Activated naive CD4-positive, alpha-beta T cell treated with anti-CD3 and anti-CD28 coated beads, Interleukin-2, amount 10 ng/mL, durations not matched to agents 7 days and 5 days (primary cell): ENCODE results near the gene PTRHD1.

Experiments used
- CTCF ChIA-PET: fragments of 350-600 bp; sonication (Branson Sonifier 250); formaldehyde crosslinking; loops from one replicate; lab custom pipeline; 2021; ENCODE audit warnings: antibody characterized with exemption; lab: Charles Lee
- DNase-seq: peaks from one replicate; pipeline ENCODE4 v3.0.0-alpha.2; 2020
- H3K27ac Mint-ChIP-seq: one replicate; pipeline ENCODE4 v1.8.0; 2021; ENCODE audit warnings: mild to moderate bottlenecking, moderate library complexity, mixed read lengths
- H3K27me3 Mint-ChIP-seq: one replicate; pipeline ENCODE4 v1.8.0; 2021; ENCODE audit warnings: mild to moderate bottlenecking, mixed read lengths
- H3K36me3 Mint-ChIP-seq: one replicate; pipeline ENCODE4 v1.8.0; 2021; ENCODE audit warnings: mixed read lengths
- H3K4me1 Mint-ChIP-seq: one replicate; pipeline ENCODE4 v1.8.0; 2021; ENCODE audit warnings: mixed read lengths
- H3K4me3 Mint-ChIP-seq: one replicate; pipeline ENCODE4 v1.8.0; 2021; ENCODE audit warnings: mild to moderate bottlenecking, moderate library complexity, mixed read lengths
- H3K9me3 Mint-ChIP-seq: one replicate; pipeline ENCODE4 v1.8.0; 2021; ENCODE audit warnings: mixed read lengths

The PTRHD1 gene

DNA sequence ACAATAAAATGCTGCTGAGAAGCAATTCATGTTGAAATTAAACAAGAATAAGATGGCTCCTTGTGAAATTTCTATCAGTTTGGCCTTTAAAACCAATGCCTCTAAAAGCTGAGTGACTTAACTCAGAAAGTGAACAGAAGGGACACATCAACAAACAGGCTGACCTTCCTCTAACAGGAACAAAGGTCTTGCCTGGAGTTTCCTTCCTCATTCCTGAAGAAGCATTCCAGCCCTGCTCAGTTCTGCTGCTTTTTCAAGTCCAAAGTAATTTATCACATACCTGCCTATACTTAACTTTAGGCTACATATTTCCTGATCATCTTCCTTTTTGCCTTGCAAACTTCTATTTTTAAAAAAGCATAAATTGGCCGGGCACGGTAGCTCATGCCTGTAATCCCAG, 14.1 kb downstream of the PTRHD1 start:
- CTCF ChIA-PET: interaction anchor here (0.9 to 1.6 kb wide), 2 partner anchors 13 to 166 kb away, joined by 3 to 5 read pairs; no protein-coding TSS in a partner anchor
- peaks cover 2% of the 10 kb centered on the region for H3K9me3 Mint-ChIP-seq
- H3K36me3 Mint-ChIP-seq: no peaks in the 10 kb centered on the region
- no peak overlapping the region for H3K4me3 Mint-ChIP-seq
- no peak for DNase-seq
- peaks cover 27% of the 10 kb centered on the region for H3K27me3 Mint-ChIP-seq
- no peak overlapping the region for H3K27ac Mint-ChIP-seq
- H3K4me1 Mint-ChIP-seq: no peaks in the 10 kb centered on the region

DNA sequence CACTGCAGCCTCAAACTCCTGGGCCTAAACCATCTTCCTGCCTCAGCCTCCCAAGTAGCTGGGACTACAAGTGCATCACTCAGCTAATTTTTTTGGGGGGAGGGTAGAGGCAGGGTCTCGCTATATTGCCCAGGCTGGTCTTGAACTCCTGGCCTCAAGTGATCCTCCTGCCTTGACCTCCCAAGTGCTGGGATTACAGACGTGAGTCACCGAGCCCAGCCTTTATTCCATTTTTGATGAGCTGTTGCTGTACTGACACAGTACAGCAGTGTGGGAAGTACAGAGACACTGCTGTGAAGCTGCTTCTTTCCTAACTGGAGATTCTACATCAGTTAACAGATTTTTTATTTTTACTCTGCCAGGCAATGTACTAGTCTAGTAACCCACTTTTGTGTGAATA, 18.8 kb downstream of the PTRHD1 start:
- CTCF ChIA-PET: no interaction called here
- H3K4me1 Mint-ChIP-seq: no peaks in the 10 kb centered on the region
- H3K9me3 Mint-ChIP-seq: no peaks in the 10 kb centered on the region
- peaks cover 7% of the 10 kb centered on the region for H3K36me3 Mint-ChIP-seq
- no peak overlapping the region for H3K4me3 Mint-ChIP-seq
- H3K27me3 Mint-ChIP-seq: peaks cover 17% of the 10 kb centered on the region
- H3K27ac Mint-ChIP-seq: no peak overlapping the region
- DNase-seq: no peak

DNA sequence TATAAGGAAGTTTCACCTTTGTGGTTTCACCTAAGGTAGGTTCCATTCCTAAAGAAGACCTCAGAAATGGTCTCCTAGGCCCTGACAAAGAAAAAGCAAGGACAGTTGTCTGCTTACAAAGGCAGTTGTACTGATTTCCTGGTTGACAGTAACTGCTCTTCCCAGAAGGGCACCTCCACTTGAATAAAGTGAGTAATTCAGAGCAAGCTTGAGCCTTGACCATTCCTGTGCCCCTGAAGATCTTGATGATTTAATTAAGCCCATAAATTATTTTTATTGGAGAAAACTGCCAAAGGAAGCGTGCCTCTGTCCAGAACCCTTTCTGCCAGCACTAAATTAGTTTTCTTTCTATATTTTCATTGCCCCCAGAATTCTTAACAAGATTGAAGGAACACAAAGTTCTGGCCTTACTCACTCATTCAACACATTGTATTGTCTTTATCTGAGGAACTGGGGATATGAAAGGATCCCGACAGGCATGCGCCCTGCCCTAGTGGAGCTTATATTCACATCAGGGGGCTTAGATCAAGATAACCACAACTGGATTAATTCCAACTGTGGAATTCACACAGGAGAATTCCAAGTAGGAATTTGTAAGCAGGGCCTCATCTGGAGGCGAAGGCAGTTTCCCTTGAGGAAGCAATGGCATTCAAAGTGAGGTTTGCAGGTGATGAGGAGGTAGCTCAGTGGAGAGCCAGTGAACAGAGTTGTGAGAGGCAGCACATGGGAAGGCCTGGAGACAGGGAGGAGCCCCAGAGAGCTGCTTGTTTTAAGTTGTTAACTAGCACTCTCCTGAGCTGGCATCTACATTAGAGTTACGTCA, 21.2 kb downstream of the PTRHD1 start:
- CTCF ChIA-PET: no interaction called here

DNA sequence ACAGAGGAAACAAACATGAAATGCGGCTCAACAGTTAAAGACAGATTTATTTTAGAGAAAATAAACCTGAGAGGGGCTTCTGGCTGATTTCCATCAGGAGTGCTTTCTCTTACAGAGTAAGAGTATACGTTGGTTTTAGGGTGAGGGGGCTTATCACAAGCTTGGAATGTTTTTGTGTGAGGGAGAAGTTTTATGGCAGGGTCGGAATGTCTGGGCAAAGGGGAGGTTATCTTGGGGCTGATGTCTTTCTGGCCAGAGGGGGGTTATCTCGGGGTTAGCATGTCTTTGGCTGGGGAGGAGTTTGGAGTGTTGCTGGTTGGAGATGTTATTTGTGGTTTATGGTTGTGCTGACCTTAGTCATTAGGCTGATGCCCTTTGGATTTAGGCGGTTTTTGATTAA, 22.1 kb downstream of the PTRHD1 start:
- Mint-ChIP-seq H3K36me3 (peaks cover 16% of the 10 kb centered on the region), H3K4me3 (no peak overlapping the region), H3K9me3 (no peaks in the 10 kb centered on the region), H3K4me1 (peaks cover 8% of the 10 kb centered on the region), H3K27ac (no peak overlapping the region), H3K27me3 (peaks cover 2% of the 10 kb centered on the region)
- DNase-seq: no peak
- CTCF ChIA-PET: no interaction called here

More for the DNA sequence above, 21.2 kb downstream of the PTRHD1 start:
- Mint-ChIP-seq H3K9me3 (no peaks in the 10 kb centered on the region), H3K27ac (no peak overlapping the region), H3K4me1 (no peaks in the 10 kb centered on the region), H3K36me3 (peaks cover 11% of the 10 kb centered on the region), H3K27me3 (peaks cover 9% of the 10 kb centered on the region), H3K4me3 (no peak overlapping the region)
- DNase-seq: no peak

DNA sequence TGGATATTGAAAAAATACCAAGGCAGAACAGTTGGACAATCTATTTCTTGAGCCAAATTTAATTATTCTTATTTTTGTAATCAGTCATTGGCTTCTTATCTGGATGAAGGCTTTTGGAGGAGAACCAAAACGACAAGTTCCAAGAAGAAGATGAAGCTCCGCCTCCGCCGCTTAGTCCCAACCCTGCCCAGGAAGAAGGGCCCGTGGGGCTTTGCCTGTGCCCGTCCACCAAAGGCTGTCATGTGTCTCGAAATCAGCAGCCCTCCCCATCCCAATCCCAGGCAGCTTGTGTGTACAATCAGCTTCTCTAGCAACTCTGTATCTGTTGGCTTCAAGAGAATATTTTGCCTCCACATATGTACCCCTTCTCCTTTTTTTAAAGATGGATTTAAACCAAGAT, 24.6 kb downstream of the PTRHD1 start:
- H3K27me3 Mint-ChIP-seq: no peaks in the 10 kb centered on the region
- no peak for DNase-seq
- peaks cover 10% of the 10 kb centered on the region for H3K4me1 Mint-ChIP-seq
- H3K27ac Mint-ChIP-seq: no peak overlapping the region
- CTCF ChIA-PET: no interaction called here
- H3K36me3 Mint-ChIP-seq: peaks cover 16% of the 10 kb centered on the region
- H3K4me3 Mint-ChIP-seq: no peak overlapping the region
- H3K9me3 Mint-ChIP-seq: no peaks in the 10 kb centered on the region

DNA sequence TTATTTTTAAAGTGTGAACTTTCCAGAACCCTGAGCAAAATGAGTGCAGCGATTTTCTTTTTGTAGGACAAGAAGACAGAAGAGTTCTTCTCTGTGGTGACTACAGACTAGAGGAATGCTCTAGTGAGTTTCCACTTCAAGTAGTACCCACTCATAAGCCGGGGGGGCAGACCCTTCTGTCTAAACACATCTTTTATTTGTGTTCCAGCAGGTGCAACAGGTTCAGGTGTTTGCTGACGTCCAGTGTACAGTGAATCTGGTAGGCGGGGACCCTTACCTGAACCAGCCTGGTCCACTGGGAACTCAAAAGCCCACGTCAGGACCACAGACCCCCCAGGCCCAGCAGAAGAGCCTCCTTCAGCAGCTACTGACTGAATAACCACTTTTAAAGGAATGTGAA, 25.2 kb downstream of the PTRHD1 start:
- H3K36me3 Mint-ChIP-seq: peaks cover 16% of the 10 kb centered on the region
- DNase-seq: no peak

DNA sequence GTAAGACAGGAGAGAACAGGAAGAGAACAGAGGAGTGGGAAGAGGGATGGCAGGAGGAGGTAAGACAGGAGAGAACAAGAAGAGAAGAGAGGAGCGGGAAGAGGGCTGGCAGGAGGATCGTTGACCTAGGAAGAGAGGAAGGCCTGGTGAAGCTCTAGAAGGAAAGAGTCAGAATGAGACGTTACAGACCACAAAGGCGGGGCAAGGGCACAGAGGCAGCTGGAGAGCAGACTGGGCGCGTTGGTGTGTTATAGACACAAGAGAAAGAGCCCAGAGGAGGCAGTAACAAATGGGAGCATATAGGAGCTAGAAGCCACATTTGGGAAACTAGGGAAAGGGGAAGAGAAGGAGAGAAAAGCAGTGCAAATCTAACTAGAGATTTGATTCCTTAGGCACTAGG, 26.6 kb downstream of the PTRHD1 start:
- peak overlapping the region; percentile 9 for H3K27ac Mint-ChIP-seq

More for the DNA sequence above, 25.2 kb downstream of the PTRHD1 start:
- Mint-ChIP-seq H3K27me3 (no peaks in the 10 kb centered on the region), H3K4me3 (no peak overlapping the region), H3K27ac (no peak overlapping the region), H3K4me1 (peaks cover 10% of the 10 kb centered on the region), H3K9me3 (no peaks in the 10 kb centered on the region)
- CTCF ChIA-PET: no interaction called here

DNA sequence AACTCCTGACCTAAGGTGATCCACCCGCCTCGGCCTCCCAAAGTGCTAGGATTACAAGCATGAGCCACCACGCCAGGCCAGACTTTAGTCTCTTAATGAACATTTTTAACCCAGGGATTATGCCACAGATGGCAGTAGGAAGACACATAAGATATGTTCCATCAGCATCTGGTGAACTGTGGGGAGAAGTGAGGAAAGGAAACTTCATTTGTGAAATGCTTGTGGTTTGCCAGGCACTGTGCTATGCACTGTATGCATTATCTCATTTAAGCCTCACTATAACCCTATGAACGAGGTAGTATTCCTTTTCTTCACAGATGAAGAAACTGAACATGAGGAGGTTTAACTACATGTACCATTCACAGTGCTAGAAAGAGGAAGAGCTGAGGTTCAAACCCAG, 29.3 kb downstream of the PTRHD1 start:
- Mint-ChIP-seq H3K27ac (no peak overlapping the region), H3K4me1 (peaks cover 10% of the 10 kb centered on the region), H3K9me3 (no peaks in the 10 kb centered on the region), H3K4me3 (no peak overlapping the region), H3K27me3 (no peaks in the 10 kb centered on the region), H3K36me3 (peaks cover 14% of the 10 kb centered on the region)
- CTCF ChIA-PET: no interaction called here
- no peak for DNase-seq

More for the DNA sequence above, 26.6 kb downstream of the PTRHD1 start:
- no peak for DNase-seq
- no peak overlapping the region for H3K4me3 Mint-ChIP-seq
- CTCF ChIA-PET: no interaction called here
- H3K27me3 Mint-ChIP-seq: no peaks in the 10 kb centered on the region
- no peaks in the 10 kb centered on the region for H3K9me3 Mint-ChIP-seq
- peaks cover 10% of the 10 kb centered on the region for H3K4me1 Mint-ChIP-seq
- peaks cover 16% of the 10 kb centered on the region for H3K36me3 Mint-ChIP-seq

DNA sequence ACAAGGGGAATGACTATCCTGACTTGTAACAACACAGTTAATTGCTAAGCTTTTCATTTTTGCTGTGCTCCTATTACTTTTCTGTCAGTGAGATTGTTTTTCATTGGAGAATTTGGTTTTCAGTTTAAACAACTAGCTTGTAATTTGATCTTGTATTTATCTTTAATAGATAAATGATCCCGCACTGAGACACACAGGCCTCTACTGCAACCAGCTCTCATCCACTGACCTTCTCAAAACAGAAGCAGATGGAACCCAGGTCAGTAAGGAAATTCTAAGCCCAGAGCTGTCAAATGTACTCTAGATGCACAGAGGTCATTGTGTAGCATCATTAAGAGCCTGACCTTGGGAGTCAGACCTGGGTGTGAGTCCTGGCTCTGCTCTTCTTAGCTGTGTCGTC, 30.7 kb downstream of the PTRHD1 start:
- Mint-ChIP-seq H3K4me3 (no peak overlapping the region), H3K4me1 (peaks cover 10% of the 10 kb centered on the region), H3K27me3 (no peaks in the 10 kb centered on the region), H3K27ac (no peak overlapping the region), H3K36me3 (peaks cover 14% of the 10 kb centered on the region), H3K9me3 (no peaks in the 10 kb centered on the region)
- DNase-seq: no peak
- CTCF ChIA-PET: no interaction called here

DNA sequence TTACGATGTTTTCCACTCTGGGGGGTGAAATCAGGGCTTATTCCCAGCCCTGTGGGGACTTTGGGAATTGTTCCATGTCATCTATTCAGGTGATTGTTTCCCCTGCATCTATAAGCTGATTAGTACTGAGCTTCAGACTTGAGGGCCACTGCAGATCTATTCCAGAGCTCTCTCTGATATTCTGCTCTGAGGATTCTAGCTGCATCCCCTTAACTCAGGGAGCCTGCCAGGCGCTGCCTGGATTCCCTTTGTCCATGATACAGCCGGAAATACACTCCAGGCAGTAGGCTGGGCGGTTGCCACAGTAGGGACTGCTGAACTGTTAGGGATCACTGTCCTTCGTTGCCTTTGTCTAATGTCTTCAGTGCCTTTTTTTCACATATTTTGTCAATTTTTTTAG, 31.3 kb downstream of the PTRHD1 start:
- H3K4me1 Mint-ChIP-seq: peaks cover 10% of the 10 kb centered on the region
- H3K4me3 Mint-ChIP-seq: no peak overlapping the region
- H3K9me3 Mint-ChIP-seq: no peaks in the 10 kb centered on the region
- H3K27me3 Mint-ChIP-seq: no peaks in the 10 kb centered on the region
- peaks cover 14% of the 10 kb centered on the region for H3K36me3 Mint-ChIP-seq
- DNase-seq: no peak
- CTCF ChIA-PET: no interaction called here
- H3K27ac Mint-ChIP-seq: no peak overlapping the region

DNA sequence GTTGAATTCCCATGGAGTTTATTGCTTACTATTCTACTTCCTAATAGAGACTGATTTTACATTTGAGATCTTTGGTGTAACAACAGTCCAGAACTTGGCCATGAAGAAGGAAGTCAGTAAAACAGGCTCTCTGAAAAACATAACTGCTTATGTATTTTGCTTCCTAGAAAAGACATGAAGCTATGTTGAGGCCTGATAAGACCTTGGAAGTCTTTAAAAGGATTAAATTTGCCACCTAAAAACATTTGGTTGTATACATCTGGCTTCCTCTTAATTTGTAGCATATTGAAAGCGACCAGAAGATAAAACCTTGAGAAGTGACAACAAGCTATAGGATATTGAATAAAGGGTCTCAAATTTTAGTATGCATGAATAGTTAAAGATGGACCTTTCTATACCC, 36.4 kb downstream of the PTRHD1 start:
- Mint-ChIP-seq H3K4me1 (no peaks in the 10 kb centered on the region), H3K27ac (no peak overlapping the region), H3K9me3 (no peaks in the 10 kb centered on the region), H3K27me3 (no peaks in the 10 kb centered on the region), H3K36me3 (peaks cover 11% of the 10 kb centered on the region), H3K4me3 (no peak overlapping the region)
- DNase-seq: no peak
- CTCF ChIA-PET: no interaction called here

DNA sequence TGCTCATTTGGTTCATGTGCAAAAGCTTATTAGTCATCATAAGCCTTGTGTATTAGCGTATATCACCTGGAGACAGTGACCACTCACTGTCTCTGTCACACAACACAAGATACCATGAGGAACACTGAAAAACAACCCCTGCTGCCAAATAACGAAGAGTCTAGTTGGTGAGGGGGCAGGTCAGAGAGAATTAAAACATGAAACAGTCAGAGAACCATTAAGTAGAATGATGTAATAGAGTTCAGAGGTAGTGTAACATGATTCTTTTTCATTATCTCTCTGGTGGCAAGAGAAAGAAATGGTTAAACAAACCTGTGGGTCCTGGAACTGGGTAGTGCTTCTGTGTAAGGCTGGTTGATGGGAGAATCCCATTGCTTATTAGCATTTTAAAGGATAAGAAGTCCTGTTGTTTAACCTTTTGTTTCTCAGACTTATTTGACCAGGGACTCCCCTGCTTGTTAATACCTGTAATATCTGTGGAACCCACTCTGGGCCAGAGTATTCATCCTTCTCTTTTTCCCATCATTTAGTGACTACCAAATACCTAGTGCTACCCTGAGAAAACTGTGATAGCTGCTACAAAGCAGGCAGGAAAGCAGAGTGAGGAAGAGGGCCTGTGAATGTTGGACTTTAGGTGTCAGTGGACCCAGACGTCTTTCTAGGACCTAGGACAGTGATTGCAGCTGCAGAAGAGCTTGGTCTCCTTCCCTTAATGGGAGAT, 38.0 kb downstream of the PTRHD1 start:
- H3K4me3 Mint-ChIP-seq: no peak overlapping the region
- peaks cover 9% of the 10 kb centered on the region for H3K36me3 Mint-ChIP-seq
- H3K27ac Mint-ChIP-seq: no peak overlapping the region
- no peaks in the 10 kb centered on the region for H3K9me3 Mint-ChIP-seq
- CTCF ChIA-PET: no interaction called here
- H3K27me3 Mint-ChIP-seq: no peaks in the 10 kb centered on the region
- no peak for DNase-seq
- H3K4me1 Mint-ChIP-seq: no peaks in the 10 kb centered on the region

DNA sequence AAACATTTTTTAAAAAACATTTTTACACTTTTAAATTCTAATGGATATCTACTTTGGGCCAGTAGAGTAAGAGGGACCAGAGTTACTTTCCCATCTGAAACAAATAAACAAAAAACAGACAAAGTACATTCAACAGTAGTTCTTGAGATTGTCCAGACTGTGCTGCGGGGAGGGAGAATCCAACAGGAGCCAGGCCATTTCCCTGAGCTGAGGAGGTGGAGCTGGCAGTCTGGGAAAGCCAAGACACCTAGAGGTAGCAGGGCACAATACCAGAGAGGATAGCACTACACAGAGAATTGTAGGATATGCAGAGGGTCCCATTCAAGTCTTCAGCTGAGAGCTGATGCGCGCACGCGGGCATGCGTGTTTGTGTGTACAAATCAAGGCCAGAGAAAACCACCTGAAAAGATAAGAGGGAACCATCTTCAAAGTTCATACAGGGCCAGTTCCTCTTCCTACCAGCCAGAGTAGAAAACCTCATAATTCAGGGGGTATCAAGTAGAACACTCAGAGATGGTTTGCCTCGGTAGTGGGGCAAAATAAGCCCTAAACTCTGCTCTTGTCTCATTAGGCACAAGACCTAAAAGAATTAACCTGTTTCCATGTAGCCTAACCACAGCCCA, 44.0 kb downstream of the PTRHD1 start:
- Mint-ChIP-seq H3K36me3 (peaks cover 5% of the 10 kb centered on the region), H3K27me3 (no peaks in the 10 kb centered on the region), H3K27ac (no peak overlapping the region), H3K4me3 (no peak overlapping the region), H3K4me1 (no peaks in the 10 kb centered on the region), H3K9me3 (no peaks in the 10 kb centered on the region)
- no peak for DNase-seq
- CTCF ChIA-PET: no interaction called here

DNA sequence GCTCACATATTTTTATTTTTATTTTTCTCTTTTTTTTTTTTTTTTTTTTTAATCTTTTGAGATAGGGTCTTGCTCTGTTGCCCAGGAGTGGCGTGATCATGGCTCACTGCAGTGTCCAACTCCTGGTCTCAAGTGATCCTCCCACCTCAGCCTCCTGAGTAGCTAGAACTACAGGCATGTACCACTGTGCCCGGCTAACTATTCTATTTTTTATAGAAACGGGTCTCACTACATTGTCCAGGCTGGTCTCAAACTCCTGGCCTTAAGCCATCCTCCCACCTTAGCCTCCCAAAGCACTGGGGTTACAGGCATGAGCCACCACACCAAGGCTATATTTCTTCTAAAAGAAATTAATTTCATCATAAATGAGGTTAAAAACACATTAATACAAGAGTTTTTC, 45.9 kb downstream of the PTRHD1 start:
- Mint-ChIP-seq H3K27ac (no peak overlapping the region), H3K4me3 (no peak overlapping the region), H3K36me3 (peaks cover 8% of the 10 kb centered on the region), H3K4me1 (peaks cover 8% of the 10 kb centered on the region), H3K9me3 (no peaks in the 10 kb centered on the region), H3K27me3 (no peaks in the 10 kb centered on the region)
- CTCF ChIA-PET: no interaction called here
- no peak for DNase-seq
